Measurements from ENCODE around the gene FADS2. TPM values are rescaled to one million over a fixed set of nuclear protein-coding genes. Genes with fewer than 3 reads are reported as not detected.

FADS2 gene
- total RNA-seq, 1 donor from 2014 or later: 232 TPM

DNA sequence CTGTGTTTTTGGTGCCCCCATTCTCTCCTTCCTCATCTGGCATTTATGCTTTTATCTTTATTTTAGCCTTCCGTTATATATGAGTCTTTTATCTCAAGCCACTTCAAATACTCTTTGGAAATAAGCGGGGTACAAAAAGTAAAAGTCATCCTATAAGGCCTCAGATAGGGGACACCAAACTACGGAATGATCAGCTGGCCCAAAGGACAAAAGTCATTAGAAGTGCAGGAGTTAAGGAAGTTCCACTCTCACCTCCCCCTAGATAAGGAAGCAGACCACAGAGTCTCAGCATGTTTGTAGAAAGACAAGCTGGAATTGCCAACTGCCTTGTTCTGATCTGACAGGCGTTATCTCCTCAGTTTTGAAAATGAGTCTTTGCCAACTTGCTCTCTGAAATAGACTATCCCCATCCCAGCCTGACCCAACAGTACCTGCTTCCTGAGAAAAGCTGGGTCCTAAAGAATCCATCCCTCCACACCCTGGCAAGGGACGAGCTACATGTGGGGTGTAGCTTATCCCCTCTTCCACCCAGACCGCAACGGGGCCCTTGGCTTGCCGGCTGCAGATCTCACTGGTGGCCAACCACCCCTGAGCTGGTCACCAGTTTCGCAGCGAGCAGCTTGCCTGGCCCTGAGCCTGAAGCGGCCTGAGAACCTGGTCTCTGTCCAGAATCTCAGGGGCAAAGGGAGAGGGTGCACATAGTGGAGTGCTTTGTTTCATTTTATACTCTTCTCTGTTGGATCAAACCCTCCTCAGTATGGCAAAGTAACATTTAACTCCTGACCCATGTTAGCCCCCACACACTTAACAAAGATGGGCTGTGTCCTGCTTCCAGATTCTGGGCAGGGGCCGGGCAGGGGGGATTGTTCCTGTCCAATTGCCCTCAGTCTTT is 13.8 kb downstream of the FADS2 start:
- intact Hi-C loops (cut with micrococcal nuclease): no loop called here

DNA sequence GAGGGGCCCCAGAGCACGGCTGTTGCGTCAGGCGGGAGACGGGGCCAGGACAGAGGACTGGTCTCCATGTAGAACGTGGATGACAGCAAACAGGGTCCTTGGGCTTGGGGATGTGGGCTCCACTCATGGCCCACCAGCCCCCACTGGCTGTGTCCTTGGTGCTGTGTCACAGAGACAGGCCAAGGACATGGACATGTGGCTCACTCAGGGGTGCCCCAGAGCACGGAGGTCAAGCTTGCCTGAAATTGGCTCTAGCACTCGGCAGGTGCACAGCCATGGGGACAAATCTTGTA is 14.4 kb downstream of the FADS2 start:
- intact Hi-C loops (cut with micrococcal nuclease): no loop called here

DNA sequence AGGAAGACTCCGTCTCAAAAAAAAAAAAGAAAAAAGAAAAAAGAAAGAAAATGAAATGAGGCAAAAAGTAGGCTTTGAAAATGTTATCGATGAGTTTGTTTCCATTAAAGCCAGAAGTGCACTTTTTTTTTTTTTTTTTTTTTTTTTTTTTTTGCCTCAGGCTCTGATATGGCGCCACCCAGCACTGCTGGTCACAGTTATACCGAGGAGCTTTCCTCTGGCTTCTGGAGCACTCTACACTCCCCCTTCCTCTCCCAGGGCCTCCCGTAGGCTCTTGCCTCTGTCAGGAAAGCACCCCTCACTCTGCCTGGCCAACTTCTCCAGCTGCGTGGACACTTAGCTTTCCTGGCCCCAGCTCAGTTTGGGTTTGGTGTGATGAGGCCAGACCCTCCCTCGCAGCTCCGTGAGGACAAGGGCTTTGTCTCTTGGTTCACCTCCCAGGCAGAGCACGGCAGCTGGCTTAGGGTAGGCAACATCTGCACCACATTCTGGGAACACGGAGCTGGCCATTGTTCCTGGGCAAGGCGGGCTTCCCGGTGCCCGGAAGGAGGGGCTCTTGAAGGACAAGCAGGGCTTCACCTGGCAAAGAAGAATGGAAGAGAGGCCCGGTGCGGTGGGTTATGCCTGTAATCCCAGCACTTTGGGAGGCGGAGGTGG is 16.9 kb downstream of the FADS2 start:
- intact Hi-C loops (cut with micrococcal nuclease): no loop called here

DNA sequence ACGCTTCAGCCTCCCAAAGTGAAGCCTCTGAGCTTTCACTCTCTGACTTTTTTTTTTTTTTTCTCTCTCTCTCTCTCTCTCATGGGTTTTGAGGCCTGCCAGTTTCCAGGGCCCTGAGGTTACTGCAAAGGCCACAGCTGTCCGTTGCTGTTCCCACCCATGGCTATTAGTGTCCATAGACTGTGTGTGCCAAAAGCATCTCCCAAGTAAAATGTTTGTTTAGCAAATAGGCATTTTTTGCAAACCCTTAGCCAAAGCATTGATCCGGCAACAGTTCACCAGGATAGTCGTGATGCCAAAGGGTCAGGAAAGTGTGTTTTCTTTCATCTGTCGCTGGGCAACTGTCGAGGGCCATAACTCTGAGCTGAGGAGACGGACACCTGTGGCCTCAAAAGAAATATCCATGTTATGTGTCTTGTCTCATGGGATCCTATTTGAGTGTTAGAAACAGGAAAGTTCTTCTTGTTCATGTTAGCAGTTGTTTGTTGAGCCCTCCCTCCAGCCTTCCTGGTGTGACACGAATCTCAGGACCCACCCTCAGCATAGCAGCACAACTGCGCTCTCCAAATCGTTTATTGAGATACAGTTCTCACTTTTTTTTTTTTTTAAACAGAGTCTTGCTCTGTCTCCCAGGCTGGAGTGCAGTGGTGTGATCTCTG is 18.4 kb downstream of the FADS2 start:
- intact Hi-C loops (cut with micrococcal nuclease): no loop called here

DNA sequence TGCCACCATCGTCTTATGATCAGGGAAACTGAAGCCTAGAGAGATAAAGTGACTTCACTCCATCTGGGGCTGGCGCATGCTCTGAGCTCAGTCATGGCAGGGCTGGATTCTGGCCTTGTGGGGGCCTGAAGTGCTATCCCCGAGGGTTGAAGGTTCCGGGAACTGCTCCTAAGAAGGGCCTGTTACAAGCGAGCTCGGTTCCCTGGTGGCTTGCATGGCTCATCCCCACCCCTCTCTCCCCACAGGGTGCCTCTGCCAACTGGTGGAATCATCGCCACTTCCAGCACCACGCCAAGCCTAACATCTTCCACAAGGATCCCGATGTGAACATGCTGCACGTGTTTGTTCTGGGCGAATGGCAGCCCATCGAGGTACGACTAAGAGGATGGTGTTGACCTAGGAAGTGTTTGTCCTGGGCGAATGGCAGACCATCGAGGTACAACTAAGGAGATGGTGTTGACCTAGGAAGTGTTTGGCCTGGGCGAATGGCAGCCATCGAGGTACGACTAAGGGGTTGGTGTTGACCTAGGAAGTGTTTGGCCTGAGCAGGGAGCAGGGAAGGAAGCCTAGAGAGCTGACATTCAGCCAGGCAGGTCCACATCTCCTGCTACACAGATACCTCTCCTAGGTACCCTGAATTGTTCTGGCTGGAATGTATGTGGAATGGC is 19.9 kb downstream of the FADS2 start:
- intact Hi-C loops (cut with micrococcal nuclease): no loop called here

DNA sequence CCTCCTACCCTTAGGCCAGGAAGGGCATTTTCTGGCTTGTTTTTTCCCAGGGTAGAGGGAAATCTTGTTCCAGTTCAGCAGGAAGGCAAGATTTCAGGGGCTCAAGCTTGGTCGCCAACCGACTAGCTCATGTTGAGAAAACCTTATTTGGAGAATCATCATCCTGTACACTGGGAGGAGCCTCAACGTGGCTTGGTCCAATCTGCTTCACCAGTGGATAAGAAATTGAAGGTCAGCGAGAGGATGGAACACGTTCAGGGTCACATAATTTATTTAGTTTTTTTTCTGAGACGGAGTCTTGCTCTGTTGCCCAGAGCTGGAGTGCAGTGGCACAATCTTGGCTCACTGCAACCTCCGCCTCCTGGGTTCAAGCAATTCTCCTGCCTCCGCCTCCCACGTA is 20.5 kb downstream of the FADS2 start:
- intact Hi-C loops (cut with micrococcal nuclease): no loop called here

DNA sequence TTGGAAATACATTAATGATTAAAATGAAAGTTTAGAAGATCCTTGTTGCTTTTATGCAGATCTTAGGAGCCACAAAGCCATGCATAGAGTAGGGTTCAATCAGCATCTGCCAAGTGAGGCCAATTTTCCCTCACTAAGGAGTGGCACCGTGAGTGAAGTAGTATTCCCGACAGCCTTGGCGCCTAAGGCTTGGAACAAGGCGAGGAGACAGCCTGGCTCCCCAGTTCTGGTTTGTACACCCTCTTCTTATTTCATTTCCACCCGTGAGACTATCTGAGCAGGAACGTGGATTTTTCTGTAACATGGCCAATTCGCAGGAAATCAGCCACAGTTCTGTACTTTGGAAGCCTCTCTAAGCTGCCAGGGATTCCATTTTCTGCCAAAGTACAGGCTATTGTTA is 22.6 kb downstream of the FADS2 start:
- intact Hi-C loops (cut with micrococcal nuclease): no loop called here

DNA sequence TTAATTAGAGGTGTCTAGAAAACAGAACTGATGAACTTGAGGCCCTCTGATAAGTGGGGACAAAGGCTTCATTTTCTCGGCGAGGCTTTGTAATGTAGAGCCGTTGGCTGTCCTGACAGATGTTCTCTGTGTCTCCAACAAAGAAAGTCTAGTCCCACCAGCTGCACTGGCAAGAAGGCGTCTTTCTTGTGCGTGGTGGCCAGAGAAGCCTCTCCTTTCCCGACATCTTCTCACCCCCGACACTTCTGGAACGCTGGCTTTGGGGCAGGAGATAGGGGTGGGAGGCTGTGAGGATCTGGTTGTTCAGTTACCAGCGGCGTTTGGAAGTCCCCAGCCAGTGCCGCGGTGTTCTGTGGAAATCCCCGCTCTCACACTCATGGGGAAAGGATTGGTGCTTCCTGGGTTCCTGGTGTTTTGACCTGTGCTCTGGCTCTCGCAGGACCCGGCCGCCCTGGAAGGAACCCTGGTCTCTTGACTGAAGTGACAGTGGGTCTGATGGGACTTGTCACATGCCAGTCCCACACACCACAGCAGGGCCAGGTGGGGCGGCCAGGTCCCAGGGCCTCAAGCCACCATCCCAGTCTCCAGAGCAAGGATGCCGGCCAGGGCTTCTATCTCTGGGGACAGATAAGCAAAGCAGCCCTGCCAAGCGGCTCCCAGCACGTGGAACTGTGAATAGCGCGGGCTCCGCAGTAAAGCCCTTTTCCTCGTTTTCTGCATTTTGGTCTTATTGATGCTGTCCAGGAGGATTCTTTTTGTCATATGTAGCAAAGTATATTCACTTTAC is 23.2 kb downstream of the FADS2 start:
- intact Hi-C loops (cut with micrococcal nuclease): no loop called here

DNA sequence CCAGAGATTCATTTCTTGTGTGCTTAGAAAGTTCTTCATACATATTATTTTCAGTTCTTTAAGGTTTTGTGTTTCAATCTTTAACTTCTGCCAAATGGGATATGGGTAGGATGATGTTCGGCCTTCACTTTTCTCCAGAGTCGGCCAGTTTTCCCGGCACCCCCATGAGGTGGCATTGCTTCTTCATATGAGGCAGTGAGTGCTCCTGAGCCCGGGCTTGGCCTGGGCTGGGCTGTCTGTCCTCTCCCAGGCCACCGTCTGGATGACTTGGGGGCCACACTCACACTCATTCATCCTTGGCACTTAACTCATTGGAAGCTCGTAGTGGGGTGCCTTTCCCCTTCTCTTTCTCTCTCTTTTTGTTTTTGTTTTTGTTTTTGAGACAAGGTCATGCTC is 23.8 kb downstream of the FADS2 start:
- intact Hi-C loops (cut with micrococcal nuclease): no loop called here

DNA sequence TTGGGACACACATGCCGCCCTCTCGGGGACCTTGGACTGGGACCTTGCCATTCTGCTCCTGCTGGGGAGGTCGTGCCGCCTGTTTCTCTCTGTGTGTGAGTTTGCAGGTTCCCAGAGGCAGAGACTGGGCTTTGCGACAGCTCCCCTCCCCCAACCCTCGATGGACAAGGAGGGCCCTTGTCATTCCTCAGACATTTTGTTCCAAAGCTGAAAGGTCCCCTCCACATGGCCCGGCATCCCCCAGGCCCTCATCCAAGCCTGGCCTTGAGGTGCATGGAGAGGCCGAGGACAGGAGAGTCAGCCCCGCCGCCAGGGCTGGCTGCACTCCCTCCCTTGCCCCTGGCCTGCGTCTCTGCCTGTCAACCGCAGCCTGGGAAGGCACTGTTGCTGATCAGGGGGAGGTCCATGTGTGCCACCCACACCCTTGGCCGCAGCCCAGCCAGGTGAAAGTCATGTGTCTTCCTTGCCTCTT is 25.6 kb downstream of the FADS2 start:
- intact Hi-C loops (cut with micrococcal nuclease): no loop called here

DNA sequence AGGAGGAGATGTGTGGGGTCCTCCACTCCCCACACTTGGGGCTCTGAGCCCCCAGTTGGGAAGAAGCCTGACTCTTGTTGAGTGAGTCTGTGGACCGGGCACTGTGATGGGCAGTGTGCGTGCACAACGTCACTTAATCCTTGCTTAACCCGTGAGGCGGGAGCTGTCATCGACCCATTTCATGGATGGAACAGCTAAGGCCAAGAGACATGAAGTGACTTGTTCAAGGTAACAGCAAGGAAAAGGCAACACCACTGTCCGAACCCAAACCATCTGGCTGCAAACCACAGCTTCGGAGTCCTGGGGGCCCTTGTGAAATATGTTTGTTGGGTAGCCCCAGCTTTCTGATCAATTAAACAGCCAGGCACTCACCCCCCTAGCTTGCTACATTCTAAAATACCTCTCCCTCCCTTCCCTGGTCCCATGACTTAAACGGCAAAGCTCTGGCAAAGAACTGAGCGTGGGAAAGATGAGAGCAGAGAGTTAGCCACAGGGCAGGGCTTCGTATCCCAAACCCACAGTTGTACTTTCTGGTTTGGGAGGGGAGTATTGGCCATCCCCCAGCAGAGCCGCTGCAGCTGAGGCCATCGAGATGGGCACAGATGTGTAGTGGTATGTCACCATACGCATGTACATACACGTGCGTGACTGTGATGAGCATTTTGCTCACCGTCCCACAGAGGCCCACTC is 26.3 kb downstream of the FADS2 start:
- intact Hi-C loops (cut with micrococcal nuclease): no loop called here

DNA sequence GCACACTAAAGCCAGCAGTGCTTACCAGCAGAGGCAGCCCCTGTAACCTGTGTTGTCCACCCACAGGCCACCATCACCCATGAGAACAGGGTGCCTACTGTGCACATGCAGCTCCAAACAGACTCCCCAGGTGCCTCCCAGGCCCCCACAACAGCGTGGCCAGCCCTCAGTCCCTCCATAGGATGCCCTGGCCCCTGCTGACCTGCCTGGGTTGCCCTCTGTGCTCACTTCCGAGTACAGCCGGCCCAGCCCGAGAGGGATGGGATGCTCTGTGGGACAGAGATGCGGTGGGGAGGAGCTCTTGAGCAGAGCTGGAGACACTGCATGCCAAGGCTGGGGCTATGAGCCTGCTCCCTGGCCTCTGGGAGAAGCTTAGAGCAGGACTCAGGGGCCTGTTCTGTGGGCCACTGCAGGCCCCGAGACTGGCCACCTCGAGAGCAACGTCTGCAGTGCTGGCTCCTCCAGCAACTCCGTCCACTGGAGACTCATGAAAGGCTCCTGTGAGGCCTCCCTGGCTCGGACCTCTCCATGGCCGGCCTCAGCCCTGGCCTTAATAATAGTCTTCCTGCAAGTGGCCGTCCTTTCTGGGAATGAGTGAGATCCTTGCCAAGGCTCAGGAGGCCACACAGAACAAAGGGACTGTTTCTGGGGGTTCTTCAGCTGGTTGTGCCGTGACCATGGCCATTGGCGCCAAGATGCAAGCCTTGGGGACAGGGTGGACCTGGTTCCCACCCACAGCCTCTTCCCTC is 27.0 kb downstream of the FADS2 start:
- intact Hi-C loops (cut with micrococcal nuclease): no loop called here

DNA sequence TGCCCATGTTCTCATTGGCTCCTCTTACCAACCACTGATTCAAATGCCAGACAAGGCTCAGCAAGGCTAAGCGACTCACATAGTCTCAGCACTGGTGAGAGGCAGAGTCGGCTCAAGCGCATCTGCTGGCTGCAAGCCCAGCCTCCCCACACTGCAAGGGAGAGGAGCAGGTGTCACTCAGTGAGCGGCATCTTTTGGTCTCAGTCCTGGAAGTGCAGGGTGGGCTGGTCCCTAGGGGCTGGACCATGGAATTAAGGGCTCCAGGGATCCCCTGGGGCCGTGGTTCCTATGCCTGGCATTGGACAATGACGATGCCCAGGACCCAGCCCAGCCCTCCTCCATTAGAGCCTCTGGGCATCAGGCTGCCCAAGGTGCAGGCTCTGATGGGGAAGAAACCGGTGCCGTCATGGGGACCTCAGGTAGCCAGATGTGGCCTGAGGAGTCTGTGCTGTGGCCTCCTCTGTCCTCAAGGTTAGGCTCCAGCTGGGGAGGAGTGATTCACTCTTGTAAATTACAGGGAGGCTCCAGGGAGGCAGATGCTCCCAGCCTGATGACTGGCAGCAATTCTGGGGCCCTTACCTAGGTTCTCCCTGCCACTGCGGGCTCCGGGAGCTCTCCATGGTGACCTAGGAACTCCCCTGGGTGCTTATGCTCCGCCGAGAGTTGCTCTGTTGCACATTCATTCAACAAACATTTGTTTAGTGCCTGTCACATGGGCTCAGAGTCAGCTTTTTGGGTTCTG is 28.0 kb downstream of the FADS2 start:
- intact Hi-C loops (cut with micrococcal nuclease): no loop called here

DNA sequence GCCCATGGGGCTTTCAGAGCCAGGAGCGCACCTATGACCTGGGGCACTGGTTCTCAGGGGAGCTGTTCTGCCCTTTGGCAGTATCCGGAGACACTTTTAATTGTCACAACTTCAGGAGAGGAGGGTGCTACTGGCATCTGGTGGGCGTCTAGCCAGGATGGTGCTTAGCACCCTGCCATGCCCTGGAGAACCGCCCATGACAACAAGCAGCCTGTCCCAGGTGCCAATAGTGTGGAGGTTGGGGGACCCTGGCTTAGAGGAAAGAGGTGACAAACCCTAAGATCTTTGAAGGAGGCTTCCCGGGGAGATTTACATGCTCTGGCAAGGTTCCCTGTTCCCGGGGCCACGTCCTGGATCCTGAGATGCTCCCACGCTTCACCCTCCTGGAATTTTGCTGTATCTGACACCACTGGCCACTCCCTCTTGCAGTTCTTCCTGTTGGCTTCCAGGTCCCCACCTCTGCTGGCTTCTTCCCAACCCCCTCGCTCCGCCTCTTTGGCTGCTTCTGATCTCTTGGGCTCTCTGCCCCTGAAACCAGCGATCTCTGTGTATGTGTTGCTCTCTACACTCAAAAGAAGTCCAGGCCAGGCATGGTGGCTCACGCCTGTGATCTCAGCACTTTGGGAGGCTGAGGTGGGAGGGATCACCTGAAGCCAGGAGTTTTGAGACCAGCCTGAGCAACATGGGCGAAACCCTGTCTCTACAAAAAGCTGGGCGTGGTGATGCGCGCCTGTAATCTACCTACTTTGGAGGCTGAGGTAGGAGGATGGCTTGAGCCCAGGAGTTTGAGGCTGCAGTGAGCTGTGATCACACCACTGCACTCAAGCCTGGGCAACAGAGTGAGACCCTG is 32.2 kb downstream of the FADS2 start:
- intact Hi-C loops (cut with micrococcal nuclease): no loop called here

DNA sequence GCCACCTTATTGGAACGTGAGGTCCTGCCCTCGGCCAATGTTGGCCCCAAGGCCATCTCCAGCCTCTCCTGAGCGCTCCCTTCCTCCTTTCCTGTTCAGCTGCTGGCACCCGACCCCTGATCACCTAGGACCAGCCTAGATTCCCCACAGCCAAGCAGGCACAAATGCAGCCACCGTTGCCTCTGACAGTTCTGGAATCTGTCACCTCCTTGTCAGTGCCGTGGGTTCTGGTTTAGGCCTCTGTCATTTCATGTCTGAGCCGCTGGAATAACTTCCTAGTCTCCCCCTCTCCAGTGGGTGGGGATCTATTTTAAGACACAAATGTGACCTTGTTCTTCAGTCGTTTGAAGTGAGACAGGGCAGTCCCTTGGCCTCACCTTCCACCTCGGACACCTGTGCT is 33.5 kb downstream of the FADS2 start:
- intact Hi-C loops (cut with micrococcal nuclease): no loop called here

DNA sequence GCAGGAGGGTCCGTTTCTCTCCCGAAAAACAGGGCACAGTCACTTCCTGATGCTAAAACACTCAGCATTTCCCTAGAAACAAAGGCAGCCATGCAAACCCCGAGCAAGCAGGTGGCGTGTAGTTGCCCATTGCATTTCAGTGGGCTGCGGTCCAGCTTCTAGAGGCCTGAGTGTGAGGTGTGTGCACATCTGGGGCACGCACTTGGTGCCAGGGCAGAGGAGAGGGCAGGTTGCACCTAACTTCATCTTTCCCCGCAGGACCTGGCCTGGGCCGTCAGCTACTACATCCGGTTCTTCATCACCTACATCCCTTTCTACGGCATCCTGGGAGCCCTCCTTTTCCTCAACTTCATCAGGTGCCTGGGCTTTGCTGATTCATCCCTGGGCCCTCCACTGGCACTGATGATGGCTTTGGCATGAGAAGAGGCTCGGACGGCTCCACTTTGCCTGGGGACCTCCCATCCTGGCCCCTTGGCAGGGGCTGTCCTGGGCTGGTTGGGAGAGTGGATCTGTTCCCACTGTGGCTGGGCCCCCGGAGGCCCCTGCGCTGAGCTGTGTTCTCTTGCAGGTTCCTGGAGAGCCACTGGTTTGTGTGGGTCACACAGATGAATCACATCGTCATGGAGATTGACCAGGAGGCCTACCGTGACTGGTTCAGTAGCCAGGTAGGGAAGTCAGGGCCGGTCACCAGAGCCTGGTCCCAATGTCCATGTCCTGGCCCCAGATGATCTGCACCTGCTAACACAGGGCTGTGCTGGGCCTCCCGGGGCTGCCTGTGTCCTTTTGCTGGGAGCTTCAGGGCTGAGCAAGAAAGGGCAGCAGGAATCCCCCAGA is 34.8 kb downstream of the FADS2 start:
- intact Hi-C loops (cut with micrococcal nuclease): no loop called here

DNA sequence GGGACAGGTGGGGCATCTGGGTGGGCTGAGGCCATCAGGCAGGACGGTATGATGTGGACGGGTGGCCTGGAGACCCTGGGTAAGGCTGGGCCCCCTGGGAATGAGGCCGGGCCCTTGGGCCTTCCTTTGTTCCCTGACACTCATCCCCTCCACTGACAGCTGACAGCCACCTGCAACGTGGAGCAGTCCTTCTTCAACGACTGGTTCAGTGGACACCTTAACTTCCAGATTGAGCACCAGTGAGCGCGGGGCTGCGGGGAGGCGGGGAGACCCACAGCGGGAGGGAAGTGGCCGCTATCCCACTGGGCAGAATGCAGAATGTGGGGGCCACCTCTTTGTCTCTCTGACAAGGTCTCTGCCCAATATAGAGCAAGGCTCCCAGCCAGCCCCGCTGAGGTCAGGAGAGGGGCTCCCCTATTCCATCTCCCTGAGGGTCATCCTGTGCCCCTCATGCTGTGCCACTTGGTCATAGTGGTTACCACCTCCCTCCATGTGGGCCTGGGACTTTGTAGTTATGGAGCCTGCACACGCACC is 35.5 kb downstream of the FADS2 start:
- intact Hi-C loops (cut with micrococcal nuclease): no loop called here
